Cardiac muscle cell (in vitro differentiated cells and primary cell): ENCODE results near the gene RPN2. TPM values are rescaled to one million over a fixed set of nuclear protein-coding genes. Genes with fewer than 3 reads are reported as not detected.
A peak's percentile ranks its signal among the peaks of the same experiment; 100 is the strongest.
"Not testable (repeated sequence)": the region's sequence is repeated elsewhere in the genome, so short reads cannot be mapped to it uniquely, and the experiment has no call there.

Experiments
- DNase-seq, 2 donors: peaks; one replicate each; pipeline versions ENCODE4 v3.0.0 to v3.0.0-alpha.2; 2010 to 2017; ENCODE audit warnings: low read depth in 1 of 2, low spot score in 1 of 2
- H3K27ac ChIP-seq: fragments of 200-600 bp; sonication (generic); 2 replicates; pipeline ENCODE4 v1.5.1; 2016
- H3K27me3 ChIP-seq: fragments of 200-600 bp; sonication (generic); 2 replicates; pipeline ENCODE4 v1.6.0; 2016; ENCODE audit warnings: control low read depth
- H3K36me3 ChIP-seq: fragments of 200-600 bp; sonication (generic); 2 replicates; pipeline ENCODE4 v1.5.1; 2016; ENCODE audit warnings: control low read depth
- H3K4me1 ChIP-seq: fragments of 200-600 bp; sonication (generic); 2 replicates; pipeline ENCODE4 v1.8.1; 2017; ENCODE audit warnings: low read depth, mild to moderate bottlenecking, mixed run types
- H3K4me3 ChIP-seq: fragments of 200-600 bp; sonication (generic); 2 replicates; pipeline ENCODE4 v1.5.1; 2016; ENCODE audit warnings: mild to moderate bottlenecking
- H3K9me3 ChIP-seq: fragments of 200-600 bp; sonication (generic); 2 replicates; pipeline ENCODE4 v1.5.1; 2017; ENCODE audit warnings: low read depth, mild to moderate bottlenecking, control low read depth
- CTCF ChIP-seq: IDR thresholded peaks from 2 replicates; pipeline ENCODE4 v1.5.1; 2012; ENCODE audit warnings: low read depth, mild to moderate bottlenecking, low read length
- polyA plus RNA-seq: library from polyadenylated mRNA; unstranded; fragments of >200 nt; fragmentation: Nextera tagmentation; extraction: Ambion mirVana; gene quantifications from 2 replicates; pipeline ENCODE4 v1.2.1, GENCODE V29; 2016
- total RNA-seq: library from RNA; depleted of rRNA; stranded (reverse); fragments of >200 nt; gene quantifications from 2 replicates; pipeline ENCODE4 v1.2.3, GENCODE V29; 2016

The RPN2 gene
- total and polyA plus RNA-seq, 2 experiments from 2014 or later = 150 to 259 TPM

- H3K36me3 ChIP-seq = no peaks in the 10 kb centered on the region
- no peak overlapping the region for H3K4me3 ChIP-seq
- H3K27ac ChIP-seq = no peak overlapping the region
- no peaks in the 10 kb centered on the region for H3K27me3 ChIP-seq
- no peaks in the 10 kb centered on the region for H3K4me1 ChIP-seq
- no peaks in the 10 kb centered on the region for H3K9me3 ChIP-seq
- no peak for TF ChIP-seq CTCF
- DNase-seq = peak in 1 of 2 donors; percentile 12
Observed at GRCh38 chr20:37144856-37145404, 34.2 kb upstream of the RPN2 start.

- no peaks in the 10 kb centered on the region for H3K27me3 ChIP-seq
- H3K4me1 ChIP-seq = no peaks in the 10 kb centered on the region
- no peak overlapping the region for H3K4me3 ChIP-seq
- H3K27ac ChIP-seq = no peak overlapping the region
- H3K36me3 ChIP-seq = no peaks in the 10 kb centered on the region
- H3K9me3 ChIP-seq = no peaks in the 10 kb centered on the region
- no peak for TF ChIP-seq CTCF
- no peak for DNase-seq
Observed at GRCh38 chr20:37147250-37147649, 31.9 kb upstream of the RPN2 start.

GRCh38 chr20:37150864-37151263 lies 28.3 kb upstream of the RPN2 start:
- not testable (repeated sequence) for H3K4me1 ChIP-seq

GRCh38 chr20:37151529-37151928 lies 27.6 kb upstream of the RPN2 start:
- no peak for DNase-seq
- Histone ChIP-seq H3K4me1 (no peaks in the 10 kb centered on the region), H3K4me3 (no peak overlapping the region), H3K9me3 (no peaks in the 10 kb centered on the region), H3K27ac (no peak overlapping the region), H3K27me3 (no peaks in the 10 kb centered on the region), H3K36me3 (no peaks in the 10 kb centered on the region)
- no peak for TF ChIP-seq CTCF

More at GRCh38 chr20:37150864-37151263, 28.3 kb upstream of the RPN2 start:
- H3K4me3 ChIP-seq, DNase-seq, H3K27ac ChIP-seq, H3K9me3 ChIP-seq, H3K36me3 ChIP-seq, H3K27me3 ChIP-seq: not testable (repeated sequence)

GRCh38 chr20:37152284-37152683 lies 26.8 kb upstream of the RPN2 start:
- DNase-seq = no peak
- no peaks in the 10 kb centered on the region for H3K36me3 ChIP-seq
- H3K27me3 ChIP-seq = no peaks in the 10 kb centered on the region
- H3K9me3 ChIP-seq = no peaks in the 10 kb centered on the region
- H3K27ac ChIP-seq = no peak overlapping the region
- no peak for TF ChIP-seq CTCF
- H3K4me1 ChIP-seq = no peaks in the 10 kb centered on the region
- H3K4me3 ChIP-seq = no peak overlapping the region

GRCh38 chr20:37154684-37155298 lies 24.3 kb upstream of the RPN2 start:
- Histone ChIP-seq H3K9me3 (no peaks in the 10 kb centered on the region), H3K4me1 (no peaks in the 10 kb centered on the region), H3K27me3 (no peaks in the 10 kb centered on the region), H3K27ac (no peak overlapping the region), H3K36me3 (no peaks in the 10 kb centered on the region), H3K4me3 (no peak overlapping the region)
- no peak for DNase-seq
- no peak for TF ChIP-seq CTCF
